NCI-H2081 (cell line): Measurements from ENCODE around the gene CABP4.

Source experiments
- DNase-seq, 2 experiments: peaks; one replicate each; lab custom pipeline; 2025; lab: John Stamatoyannopoulos, UW

Gene CABP4

DNA sequence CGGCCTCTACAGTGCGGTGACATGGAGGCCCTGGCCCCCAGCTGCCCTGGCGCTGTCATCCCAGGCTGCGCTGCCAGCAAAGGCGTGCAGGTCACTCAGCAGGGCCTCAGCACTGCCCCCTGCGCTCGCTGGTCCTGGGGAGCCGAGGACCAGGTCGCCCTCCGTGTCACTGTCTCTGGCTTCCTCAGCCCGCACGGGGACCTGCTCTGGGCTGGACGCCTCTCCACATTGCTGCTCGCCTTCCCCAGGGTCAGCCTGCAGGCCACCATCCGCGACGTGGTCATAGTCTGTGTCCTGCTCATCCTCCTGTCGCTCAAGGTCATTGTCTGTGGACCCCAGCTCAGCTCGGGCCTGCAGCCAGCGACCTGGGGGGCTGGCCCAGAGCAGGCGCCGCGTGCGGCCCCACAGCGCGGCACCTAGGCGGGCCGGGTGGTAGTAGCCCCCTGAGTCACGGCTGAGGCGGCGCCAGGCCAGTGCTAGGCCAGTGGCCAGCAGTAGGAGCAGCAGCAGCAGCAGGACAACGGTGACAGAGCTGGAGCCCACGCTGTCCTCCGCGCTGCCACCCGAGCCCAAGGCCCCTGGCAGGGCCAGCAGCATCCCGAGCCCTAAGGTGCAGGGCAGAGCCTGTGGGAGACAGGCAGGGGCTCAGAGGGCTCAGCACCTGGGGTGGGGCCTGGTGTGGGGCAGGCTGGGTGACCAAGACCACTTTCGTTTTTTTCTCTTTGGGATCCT, 19.3 kb upstream of the CABP4 start:
- no peak for DNase-seq

DNA sequence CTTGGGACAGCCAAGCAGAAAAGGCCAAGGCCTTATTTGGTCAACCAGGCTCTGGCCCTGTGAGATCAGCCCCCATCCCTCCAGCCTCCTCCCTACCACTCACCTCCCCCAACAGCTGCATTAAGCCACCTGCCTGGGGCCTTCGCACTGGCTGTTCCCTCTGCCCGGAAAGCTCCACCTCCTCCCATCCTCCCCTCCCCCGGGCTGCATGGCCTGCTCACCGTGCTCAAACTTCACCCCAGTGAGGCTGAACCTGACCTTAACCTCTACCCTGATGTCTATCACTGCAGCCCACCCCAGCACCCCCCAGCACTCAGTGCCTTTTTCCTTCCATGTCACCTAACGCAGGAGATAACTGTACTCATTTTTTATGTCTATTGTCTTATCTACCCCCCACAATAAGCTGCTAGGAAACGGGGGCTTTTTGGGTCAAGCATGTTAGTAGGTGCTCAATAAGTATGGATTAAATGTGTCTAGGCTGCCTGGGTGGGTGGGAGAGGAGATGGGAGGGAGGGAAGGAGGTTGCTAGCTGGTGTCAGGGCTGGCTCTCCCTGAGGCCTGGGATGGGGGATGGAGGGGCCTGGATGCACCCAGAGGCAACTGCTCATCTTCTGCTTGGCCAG, 18.6 kb upstream of the CABP4 start:
- no peak for DNase-seq

DNA sequence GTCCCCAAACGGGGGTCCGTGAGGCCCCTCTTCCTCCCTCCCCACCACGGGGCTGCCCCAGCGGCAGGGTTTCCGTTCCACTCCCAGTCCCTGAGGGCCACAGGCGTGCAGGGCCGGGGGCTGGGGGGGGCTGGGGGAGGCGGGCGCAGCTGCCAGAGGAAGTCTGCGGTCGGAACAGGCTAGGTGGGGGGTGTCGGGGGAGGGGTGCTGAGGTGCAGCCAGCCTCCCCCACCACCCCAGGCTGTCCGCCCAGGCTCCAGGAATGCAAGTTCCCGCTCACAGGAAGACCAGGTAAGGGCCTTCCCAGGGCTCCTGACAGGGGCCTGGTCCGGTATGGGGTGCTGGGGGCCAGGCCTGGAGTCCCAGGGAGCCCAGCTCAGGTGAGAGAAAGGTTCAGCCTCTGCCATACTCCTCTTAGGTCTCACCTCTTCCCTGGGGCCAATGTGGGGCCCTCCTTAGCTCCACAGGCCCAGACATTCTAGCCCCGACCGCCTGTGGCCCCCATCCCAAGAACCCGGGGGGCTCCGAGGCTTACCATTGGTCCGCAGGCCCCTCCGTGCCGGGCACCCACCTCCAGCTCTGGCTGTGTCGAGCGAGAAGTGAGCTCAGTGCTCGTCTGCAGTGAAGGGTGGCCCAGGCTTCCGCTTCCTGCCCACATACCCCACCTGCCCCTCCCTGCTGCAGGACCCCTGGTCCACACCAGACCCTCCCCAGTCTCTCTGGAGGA, 17.9 kb upstream of the CABP4 start, which contains the start of gene PTPRCAP:
Gene PTPRCAP, minus strand, starts transcription at position 601 of the 727 bp plus-strand sequence. Its CDS starts 63 bp downstream, at position 538.
- no peak for DNase-seq

DNA sequence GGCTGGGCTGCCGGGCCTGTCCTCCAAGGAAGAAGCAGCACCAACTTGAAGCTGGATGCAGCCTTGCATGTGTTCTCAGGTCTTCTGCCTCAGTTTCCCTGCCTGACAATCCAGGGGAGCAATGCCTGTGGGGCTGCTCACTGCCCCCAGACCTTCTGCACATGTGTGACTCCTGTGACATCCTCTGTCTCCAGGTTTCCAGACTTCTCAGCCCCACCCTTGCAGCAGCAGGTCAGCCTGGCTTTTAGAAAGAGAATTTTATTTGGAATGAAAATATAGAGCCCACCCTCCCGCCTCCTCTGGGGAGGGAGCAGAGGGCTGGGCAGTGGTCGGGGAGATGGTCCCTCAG, 17.4 kb upstream of the CABP4 start:
- no peak for DNase-seq

DNA sequence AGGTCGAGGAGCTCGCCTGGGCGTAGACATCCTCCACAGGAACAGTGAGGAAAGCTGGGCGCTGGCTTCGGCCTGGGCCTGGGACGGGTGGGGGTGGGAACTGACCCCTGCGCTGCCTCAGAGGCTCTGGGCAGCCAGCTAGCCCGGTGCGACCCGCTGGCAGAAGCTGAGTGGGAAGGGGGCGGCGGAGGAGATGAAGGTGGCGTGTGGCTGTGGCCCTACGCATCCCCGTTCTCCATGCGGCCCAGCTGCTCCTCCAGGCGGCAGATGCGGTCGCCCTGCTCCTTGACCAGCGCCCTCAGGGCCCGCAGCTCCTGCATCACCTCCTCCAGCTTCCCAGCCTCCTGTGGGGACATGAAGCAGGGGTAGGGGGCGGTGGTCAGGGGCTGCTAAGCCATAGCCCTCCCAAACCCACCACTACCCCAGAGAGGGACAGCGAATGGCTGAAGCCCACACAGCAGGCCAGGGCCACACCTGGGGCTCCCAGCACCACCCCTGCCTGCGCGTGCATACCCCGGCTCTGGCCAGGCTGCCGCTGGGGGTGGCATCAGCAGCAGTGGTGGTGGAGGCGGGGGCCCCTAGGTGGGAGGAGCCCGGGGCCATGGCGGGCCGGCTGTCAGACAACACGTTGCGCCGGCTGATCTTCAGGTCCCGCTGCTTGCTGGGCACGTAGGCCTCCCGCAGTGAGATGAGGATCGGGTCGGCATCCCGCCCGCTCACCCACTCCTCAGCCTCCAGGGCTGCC, 16.8 kb upstream of the CABP4 start:
- DNase-seq, result no peak

DNA sequence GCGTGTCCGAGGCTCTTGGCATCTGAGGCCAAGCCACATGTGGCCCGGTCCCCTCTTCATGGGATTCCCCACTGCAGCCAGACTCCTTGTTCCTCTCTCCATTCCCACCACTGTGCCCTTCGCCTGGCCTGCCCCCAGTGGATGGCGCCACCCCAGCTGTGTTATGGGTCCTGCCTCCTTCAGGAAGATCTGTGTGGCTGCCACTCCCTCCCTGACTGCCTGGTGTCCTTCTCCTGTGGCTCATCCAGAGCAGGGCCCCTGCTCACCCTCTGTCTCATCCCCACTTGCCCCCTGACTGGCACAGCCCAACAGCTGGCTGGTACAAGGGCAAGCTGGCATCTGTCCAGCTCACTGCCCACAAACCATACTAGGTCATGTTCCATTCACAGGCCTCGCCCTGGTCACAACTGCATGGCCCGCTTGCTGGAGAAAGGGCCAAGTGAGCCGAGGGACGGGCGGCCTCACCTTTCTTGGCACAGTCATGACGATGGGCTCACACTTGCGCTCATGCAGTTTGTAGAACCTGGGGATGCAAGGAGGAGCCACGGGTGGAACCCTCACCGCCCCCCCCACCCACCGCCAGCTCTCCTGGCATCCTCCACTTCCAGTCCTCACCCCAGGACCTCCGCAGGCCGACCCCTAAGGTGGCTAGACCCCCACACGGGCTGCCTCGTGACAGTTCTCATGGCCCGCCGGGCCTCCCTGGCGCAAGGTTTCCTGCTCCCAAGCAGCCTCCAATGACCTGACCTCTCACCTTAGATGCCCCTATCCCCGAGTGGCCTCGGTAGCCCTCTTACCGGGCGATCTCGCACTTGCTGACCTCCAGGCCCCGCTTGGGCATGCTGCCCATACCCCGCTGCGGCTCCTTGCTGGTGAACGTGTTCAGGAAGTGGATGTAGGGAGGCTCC, 15.6 kb upstream of the CABP4 start:
- no peak for DNase-seq

DNA sequence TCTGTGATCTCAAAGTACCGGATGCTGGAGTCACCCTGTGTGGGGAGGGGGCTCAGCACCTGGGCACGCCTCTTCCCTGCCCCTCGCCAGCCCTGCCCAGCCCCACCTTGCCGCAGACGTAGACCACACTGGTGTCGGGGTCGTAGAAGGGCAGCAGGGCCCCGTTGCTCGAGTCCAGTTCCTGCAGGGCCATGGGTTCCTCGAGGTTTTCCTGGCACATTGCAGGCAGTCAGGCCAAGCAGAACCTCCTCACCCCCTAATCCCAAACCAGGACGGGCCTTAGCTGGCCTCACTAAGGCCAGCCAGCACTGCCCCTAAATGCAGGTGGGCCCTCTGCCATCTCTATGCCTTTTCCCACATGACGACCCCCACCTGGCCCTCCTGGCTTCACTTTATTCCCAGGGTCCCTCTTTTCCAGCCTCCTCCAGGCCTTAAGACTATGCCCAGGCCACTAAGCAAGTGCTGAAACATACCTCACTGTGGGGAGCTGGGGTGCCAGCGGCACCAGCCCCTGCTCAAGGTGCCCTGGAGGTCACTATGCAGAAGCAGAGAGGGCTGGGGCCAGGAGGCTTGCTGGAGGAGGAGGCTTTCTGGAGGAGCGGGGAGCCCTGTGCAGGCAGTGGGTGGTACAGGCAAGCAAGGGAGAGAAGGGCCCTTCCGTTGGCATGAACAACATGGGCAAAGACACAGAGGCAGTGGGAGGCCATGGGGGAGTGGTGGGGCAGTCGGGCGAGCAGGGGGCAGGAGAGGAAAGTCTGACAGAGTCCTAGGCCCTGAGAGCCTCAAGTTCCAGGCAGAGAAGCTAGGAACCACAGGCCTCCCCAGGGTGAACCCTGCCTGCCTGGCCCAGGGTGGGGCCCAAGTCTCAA, 14.7 kb upstream of the CABP4 start:
- no peak for DNase-seq

DNA sequence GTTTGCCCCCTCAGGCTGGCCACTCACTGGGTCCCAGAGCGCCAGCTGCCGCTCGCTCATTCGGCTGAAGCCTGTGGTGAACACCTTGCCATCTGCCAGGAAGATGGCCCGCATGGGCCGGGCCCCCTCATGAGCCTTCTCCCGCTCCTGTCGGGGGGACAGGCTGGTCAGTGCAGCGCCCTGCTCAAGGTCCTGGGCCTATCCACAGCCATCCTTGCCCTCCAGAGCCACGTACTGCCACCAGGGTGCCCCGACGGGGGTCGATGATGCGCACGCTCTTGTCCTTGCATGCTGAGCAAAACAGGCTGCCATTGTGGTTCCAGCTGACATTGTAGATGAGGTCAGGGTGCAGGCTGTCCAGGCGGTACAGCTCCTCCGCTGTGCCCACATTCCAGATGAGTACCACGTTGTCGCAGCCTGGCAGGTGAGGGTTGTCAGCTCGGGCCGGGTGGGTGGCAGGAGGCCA, 14.0 kb upstream of the CABP4 start:
- no peak for DNase-seq

DNA sequence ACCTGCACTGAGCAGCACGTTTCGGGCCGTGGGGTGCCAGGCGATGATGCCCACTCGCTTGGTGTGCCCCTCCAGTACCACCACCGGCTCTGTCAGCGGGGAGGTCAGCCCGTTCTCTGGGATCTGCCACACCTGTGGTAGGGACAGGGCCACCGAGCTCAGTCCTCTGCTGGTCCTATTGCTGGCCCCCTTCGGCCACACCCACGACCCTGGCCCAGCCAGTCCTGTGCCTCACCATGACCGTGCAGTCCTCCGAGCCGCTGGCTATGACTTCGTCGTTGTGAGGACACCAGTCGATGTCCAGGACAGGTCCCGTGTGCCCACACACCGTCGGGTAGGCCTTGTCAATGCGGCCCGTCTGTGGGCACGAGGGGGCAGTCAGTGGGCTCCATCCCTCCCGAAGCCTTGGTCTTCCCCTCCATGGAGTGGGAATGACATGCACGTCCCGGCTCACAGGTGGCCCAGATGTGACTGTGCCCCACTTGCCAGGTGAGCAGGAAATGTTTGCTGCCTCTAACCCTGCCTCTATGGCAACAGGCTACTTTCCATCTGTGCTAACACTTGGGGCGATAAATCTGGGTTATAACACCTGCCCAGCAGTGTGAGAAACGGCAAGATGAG, 13.3 kb upstream of the CABP4 start:
- peak in 1 of 2 experiments; percentile 5 for DNase-seq

DNA sequence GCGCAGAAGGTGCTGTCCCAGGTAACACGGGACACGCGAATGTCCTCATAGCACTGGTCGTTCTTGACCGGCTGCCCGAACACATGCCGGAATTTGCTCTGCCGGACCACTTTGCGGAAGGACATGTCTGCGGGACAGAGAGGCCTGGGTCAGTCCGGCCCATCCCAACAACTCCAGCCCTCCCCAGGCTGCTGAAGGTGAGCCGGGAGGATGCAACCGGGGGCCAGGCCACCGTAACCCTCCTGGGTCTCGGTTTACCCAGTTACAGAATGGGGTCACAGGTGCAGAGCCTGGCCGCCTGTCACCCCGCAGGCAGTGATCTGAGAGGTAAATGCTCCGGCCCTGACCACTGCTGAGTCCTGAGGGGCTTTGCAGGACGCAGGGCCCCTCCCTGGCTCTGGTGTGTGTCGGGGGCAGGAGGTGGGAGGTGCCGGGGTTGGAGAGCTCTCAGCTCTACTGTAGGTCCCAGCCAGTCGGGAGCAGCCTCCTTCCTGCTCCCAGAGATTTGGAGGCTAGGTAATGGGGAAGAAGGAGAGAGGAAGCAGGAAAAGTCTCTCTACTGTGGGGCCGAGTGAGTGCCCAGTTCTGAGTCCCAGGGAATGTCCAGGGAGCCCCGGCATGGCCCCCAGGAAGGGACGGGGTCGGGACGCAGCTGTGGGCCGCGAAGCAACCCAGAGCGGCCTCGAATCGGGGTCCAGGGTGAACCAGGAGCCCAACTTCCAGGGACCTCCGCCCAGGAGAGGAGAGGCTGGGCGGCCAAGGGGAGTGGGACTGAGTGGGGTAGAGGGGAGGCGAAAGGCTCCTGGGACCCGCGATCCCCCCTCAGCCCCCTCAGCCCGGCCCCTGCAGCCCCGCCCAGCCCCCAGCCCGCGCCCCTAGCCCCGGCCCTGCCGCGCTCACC, 12.4 kb upstream of the CABP4 start:
- DNase-seq, result no peak

DNA sequence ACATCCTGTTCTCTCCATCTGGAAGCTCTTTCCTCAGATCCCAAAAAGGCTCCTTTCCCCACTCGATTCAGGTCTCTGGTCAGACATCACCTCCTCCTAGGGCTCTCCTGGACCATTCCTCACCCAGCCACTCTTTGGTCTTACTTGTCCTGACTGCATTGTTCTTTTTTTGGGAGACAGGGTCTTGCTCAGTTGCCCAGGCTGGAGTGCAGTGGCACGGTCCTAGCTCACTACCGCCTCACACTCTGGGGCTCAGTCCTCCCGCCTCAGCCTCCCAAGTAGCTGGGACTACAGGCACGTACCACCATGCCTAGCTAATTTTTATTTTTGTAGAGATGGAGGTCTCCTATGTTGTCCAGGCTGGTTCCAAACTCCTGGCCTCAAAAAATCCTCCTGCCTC, 9.6 kb upstream of the CABP4 start:
- DNase-seq, result no peak

DNA sequence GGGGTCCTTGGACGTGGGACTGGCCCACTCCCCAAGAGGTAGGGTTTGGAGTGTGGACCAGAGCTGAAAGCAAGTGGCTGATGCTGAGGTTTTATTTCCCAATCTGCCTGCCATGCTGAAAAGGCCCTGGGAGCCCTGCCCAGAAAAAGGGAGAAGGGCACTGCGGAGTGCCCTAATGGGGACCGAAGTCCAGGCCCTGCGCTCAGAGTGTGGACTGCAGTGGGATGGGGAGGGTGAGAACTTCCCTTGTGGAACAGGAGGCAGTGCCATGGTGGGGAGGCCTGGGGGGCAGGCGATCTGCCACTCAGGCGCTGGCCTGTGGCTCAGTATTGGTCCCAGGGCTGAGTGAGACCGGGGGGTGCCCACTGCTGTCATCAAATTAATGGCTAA, 6.9 kb upstream of the CABP4 start:
- no peak for DNase-seq

DNA sequence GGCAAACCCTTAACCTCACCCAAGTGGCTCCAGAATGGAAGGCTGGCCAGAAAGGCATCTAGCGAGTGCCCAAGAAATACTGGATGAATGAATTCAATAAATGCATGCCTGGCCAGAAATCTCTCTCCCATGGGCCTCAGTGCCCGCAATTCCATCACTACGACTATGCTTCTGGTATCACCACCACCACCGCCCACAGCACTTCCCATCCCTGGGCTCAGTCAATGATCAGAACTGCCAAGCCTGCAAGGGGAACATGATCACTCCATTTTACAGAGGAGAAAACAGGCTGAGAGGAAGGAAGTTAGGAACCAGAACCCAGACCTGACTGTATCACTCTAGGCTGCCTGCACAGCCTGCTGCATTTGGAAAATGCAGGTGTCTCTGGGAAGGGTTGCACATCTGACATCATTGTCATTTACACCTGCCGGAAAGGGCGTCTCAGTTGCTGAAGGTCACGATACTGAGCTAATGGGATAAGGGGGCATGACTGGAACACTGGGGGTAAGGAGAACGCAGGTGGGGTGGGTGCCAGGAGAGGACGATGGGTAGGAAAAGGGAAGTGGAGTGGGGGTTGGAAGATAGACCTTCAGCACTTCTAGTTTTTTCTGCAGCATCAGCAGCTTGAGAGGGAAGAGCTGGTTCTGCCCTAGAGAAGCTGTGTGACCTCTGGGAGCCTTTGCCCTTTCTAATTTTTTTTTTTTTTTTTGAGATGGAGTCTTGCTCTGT, 5.9 kb upstream of the CABP4 start:
- no peak for DNase-seq

DNA sequence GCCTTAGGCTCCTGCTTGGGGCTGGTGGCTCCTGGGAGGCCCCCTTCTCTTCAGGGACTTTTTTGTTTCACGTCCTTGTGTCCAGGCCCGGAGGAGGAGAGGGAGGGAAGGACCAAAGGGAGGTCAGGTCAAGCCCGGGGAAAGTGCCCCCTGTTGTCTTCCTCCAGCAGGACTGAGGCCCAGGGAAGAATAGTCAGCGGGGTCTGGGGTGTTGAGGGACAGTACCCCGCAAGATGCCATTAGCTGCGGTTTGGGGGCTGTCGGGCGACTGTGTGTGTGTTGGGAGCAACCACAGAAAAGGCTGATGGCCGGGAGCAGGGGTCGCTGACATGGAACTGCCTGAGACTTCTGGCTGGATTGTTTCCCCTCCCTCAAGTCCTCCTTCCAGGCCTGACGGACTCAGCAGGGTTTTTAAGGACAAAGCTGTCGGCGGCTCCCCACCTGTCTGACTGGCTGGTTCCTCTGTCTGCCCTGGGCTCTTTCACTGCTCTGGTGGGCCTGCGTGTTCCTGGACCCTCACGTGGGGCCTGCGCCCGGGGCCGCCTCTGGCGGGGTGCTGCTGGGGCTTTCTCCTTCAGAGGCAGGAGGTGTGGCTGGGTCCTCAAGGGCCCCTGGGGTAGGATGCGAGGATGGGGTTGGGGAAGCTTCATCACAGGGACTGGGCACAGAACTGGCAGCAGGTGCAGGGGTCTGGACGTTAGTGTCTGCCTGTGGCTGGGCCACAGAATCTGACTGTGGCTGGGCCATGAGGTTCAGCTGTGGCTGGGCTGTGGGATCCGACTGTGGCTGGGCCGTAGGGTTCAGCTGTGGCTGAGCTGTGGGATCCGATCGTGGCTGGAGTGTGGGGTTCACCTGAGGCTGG, 4.1 kb upstream of the CABP4 start:
- no peak for DNase-seq

DNA sequence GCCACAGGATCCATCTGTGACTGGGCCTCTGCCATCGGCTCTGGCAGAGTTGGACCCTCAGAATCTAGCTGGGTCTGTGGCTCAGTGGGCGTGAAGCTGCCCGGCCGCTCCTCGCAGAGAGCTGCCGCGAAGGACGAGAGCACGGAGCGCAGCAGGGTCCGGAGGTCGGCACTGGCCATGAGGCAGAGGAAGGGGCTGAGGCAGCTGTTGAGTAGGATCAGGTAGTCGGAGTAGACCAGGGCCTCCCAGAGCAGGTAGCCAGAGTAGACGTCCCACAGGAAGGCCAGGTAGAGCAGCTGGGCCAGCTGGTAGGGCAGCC, 3.5 kb upstream of the CABP4 start:
- DNase-seq, result no peak

DNA sequence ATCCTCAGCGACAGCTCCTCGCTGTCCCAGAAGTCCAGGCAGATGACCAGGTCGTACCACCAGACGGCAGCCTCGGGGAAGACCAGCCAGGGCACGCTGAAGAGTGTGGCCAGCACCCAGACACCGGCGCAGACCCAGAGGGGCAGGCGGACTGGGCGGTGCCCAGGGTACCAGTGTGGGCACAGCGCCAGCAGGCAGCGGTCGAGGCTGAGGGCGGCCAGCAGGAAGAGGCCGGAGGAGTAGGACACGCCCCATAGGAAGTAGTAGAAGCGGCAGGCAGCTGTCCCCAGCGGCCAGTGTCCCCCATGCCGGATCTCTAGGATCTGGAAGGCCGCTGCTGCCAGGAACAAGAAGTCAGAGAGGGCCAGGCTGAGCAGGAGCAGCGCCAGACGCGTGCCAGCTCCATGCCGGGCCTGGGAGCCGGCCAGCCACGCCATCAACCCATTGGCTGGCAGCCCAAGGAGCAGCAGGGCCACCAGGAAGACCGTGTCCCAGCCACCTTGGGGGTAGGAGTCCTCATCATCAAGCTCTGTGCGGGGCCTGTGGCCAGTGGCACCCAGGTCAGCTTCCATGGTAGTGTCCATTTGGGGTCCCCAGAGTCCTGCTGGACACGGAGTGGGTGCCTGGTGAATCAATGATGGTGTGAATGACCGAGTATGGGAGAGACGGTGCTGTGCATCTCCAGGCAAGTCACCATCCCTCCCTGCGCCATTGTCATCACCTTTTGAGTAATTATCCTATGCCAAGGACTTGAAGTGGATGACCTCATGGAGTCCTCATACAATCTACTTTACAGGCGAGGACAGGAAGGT, 2.8 kb upstream of the CABP4 start, which contains the start of gene GPR152:
Gene GPR152, minus strand, starts transcription at position 589 of the 812 bp plus-strand sequence. Its CDS starts 5 bp downstream, at position 584.
- no peak for DNase-seq
